ENCODE results near the gene MBL2. TPM values are rescaled to one million over a fixed set of nuclear protein-coding genes. Genes with fewer than 3 reads are reported as not detected.

The MBL2 gene
- total RNA-seq, 1 experiment from 2014 or later = not detected

GRCh38 chr10:52774600-52775106 lies 2.1 kb upstream of the MBL2 start:
- no peak overlapping the region for H3K4me3 ChIP-seq (ENCODE audit: low read depth in 2 of 2, low read length in 2 of 2)
- H3K36me3 ChIP-seq (ENCODE audit: control insufficient read depth, insufficient read depth, low read length) = no peaks in the 10 kb centered on the region
- no peak for DNase-seq (ENCODE audit: low read depth, low spot score)
- ChIA-PET POLR2A (no interaction called here), CTCF (no interaction called here)
- intact Hi-C loops (cut with micrococcal nuclease; ENCODE audit: unreplicated experiment) (loop anchor here (10.0 kb wide), 1 partner anchor 1790 kb away; no protein-coding TSS in a partner anchor), in situ Hi-C loops (cut with HindIII; ENCODE audit: low pct_unique_long_range_greater_than_20kb, low sequenced_read_pairs) (no loop called here)
- no peak for ATAC-seq
- BruUV-seq (replicated peaks) = no TSS peak
- no peaks in the 10 kb centered on the region for H3K9me3 ChIP-seq (ENCODE audit: control insufficient read depth, insufficient read depth, low read depth, low read length)
- TF ChIP-seq POLR2AphosphoS5 (IDR thresholded peaks at IDR 0.05; ENCODE audit: low read depth, low read length) (no peak), TCF7L2 (IDR thresholded peaks at IDR 0.05; ENCODE audit: low read depth, low read length) (no peak), REST (IDR thresholded peaks at IDR 0.05; ENCODE audit: insufficient read depth in 1 of 2, low read depth in 2 of 2, low read length in 1 of 2) (no peak), CTCF (IDR thresholded peaks at IDR 0.05) (no peak), SIN3A (IDR thresholded peaks at IDR 0.05; ENCODE audit: borderline replicate concordance, insufficient read depth, low read depth, low read length) (no peak)
- H3K4me1 ChIP-seq (ENCODE audit: control insufficient read depth, insufficient read depth, low read length) = no peaks in the 10 kb centered on the region
- no peaks in the 10 kb centered on the region for H3K27me3 ChIP-seq (ENCODE audit: control insufficient read depth, insufficient read depth, low read length)
- no peak overlapping the region for H3K27ac ChIP-seq (ENCODE audit: low read length)

- CTCF ChIA-PET = no interaction called here
- no peaks in the 10 kb centered on the region for H3K36me3 ChIP-seq (ENCODE audit: control insufficient read depth, insufficient read depth, low read length)
- H3K4me3 ChIP-seq (ENCODE audit: low read depth in 2 of 2, low read length in 2 of 2) = no peak overlapping the region
- H3K27me3 ChIP-seq (ENCODE audit: control insufficient read depth, insufficient read depth, low read length) = no peaks in the 10 kb centered on the region
- intact Hi-C loops (cut with micrococcal nuclease; ENCODE audit: unreplicated experiment) = loop anchor here (10.0 kb wide), 1 partner anchor 1789 kb away; no protein-coding TSS in a partner anchor
- in situ Hi-C loops (cut with HindIII; ENCODE audit: low pct_unique_long_range_greater_than_20kb, low sequenced_read_pairs) = no loop called here
- no peak for DNase-seq (ENCODE audit: low read depth, low spot score)
- H3K4me1 ChIP-seq (ENCODE audit: control insufficient read depth, insufficient read depth, low read length) = no peaks in the 10 kb centered on the region
- no peak overlapping the region for H3K27ac ChIP-seq (ENCODE audit: low read length)
- POLR2A ChIA-PET = no interaction called here
- BruUV-seq (replicated peaks) = no TSS peak
- TF ChIP-seq POLR2AphosphoS5 (IDR thresholded peaks at IDR 0.05; ENCODE audit: low read depth, low read length) = no peak
- no peak for TF ChIP-seq TCF7L2 (IDR thresholded peaks at IDR 0.05; ENCODE audit: low read depth, low read length)
- TF ChIP-seq REST (IDR thresholded peaks at IDR 0.05; ENCODE audit: insufficient read depth in 1 of 2, low read depth in 2 of 2, low read length in 1 of 2) = no peak
- TF ChIP-seq SIN3A (IDR thresholded peaks at IDR 0.05; ENCODE audit: borderline replicate concordance, insufficient read depth, low read depth, low read length) = no peak
- no peak for TF ChIP-seq CTCF (IDR thresholded peaks at IDR 0.05)
- H3K9me3 ChIP-seq (ENCODE audit: control insufficient read depth, insufficient read depth, low read depth, low read length) = no peaks in the 10 kb centered on the region
- ATAC-seq = no peak
Measured at GRCh38 chr10:52774182-52774581, 1.6 kb upstream of the MBL2 start.
